Measurements from ENCODE around the gene ECT2L.

DNA sequence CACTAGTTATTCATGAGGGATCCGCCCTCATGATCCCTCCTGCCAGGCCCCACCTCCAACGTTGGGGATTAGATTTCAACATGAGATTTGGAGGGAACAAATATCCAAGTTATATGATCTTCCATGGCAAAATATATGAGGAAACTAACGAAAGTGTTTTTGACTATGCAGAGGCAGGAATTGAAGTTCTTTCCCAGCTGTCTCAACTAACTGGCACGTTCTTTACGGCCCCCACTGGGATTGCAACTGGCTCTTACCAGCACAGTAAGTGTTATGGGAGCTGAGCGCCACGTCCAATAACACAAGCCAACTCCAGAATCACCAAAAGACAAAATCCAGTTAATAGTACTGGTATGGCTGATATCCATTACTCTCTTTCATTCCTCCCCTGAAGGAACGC, 66.6 kb downstream of the ECT2L start:
- TF ChIP-seq, protein P1, sequence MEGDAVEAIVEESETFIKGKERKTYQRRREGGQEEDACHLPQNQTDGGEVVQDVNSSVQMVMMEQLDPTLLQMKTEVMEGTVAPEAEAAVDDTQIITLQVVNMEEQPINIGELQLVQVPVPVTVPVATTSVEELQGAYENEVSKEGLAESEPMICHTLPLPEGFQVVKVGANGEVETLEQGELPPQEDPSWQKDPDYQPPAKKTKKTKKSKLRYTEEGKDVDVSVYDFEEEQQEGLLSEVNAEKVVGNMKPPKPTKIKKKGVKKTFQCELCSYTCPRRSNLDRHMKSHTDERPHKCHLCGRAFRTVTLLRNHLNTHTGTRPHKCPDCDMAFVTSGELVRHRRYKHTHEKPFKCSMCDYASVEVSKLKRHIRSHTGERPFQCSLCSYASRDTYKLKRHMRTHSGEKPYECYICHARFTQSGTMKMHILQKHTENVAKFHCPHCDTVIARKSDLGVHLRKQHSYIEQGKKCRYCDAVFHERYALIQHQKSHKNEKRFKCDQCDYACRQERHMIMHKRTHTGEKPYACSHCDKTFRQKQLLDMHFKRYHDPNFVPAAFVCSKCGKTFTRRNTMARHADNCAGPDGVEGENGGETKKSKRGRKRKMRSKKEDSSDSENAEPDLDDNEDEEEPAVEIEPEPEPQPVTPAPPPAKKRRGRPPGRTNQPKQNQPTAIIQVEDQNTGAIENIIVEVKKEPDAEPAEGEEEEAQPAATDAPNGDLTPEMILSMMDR (conservative IDR thresholded peaks at IDR 0.05; ENCODE audit: low read depth, low read length): no peak
- no peak for TF ChIP-seq EZH2 (IDR thresholded peaks at IDR 0.05; ENCODE audit: borderline replicate concordance, low read depth, low read length, poor library complexity, severe bottlenecking)
